Right lobe of liver (tissue), 4 donors: ENCODE data around the gene ATP6AP2.

Experiments used
- CTCF ChIP-seq, 4 donors: fragments of 200-600 bp in 3 of 4; fragments of 450-650 bp in 1 of 4; IDR thresholded peaks; one replicate each; pipeline versions ENCODE4 v1.5.1 to v1.8.0; 2016 to 2022; ENCODE audit warnings: antibody characterized with exemption in 4 of 4, mild to moderate bottlenecking in 2 of 4
- POLR2A ChIP-seq: fragments of 450-650 bp; IDR thresholded peaks from one replicate; pipeline ENCODE4 v1.6.1; 2017; ENCODE audit warnings: antibody characterized with exemption, mild to moderate bottlenecking
- donor health status: DM: no; HTN: no; CAD: no.
- donor health status: DM: no; HTN: no; CAD: no.
- donor health status: DM: no; HTN: yes; CAD: no.

DNA sequence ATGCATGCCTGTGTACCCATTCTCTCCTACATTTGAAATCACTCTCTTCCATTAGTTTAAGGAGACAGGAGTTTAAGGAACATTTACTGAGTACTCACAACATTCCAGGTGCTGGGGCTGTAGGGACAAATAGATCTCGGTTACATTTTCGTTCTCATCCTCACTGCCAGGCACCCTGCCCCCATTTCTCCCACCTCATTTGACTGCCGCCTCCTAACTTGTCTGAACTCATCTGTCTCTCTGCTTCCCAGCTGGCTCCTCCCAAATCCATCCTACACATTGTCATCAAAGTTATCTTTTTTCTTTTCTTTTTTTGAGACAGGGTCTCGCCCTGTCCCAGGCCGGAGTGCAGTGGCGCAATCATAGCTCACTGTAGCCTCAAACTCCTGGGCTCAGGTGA is 22.7 kb downstream of the ATP6AP2 start:
- TF ChIP-seq POLR2A: no peak
- TF ChIP-seq CTCF (IDR thresholded peaks at IDR 0.05): no peak
